IPS-11a (cell line): ENCODE measurements around the gene PANX3.
"Not testable (repeated sequence)": the region's sequence is repeated elsewhere in the genome, so short reads cannot be mapped to it uniquely, and the experiment has no call there.

Experiments
- H3K4me3 ChIP-seq: one replicate; pipeline ENCODE4 v1.5.1; 2013; ENCODE audit warnings: low read depth, low read length, control low read depth

Gene PANX3

GRCh38 chr11:124611064-124611463, at the start of gene PANX3:
TSS of gene PANX3 (plus strand) at chr11:124611428. CDS start at chr11:124611557, 129 bp downstream.
- H3K4me3 ChIP-seq, result no peak within 1 kb of the TSS

GRCh38 chr11:124569697-124570096, 41.5 kb upstream of the PANX3 start, which contains the start of gene OR8A1:
TSS of gene OR8A1 (plus strand) at chr11:124569997. CDS start at chr11:124570120, 123 bp downstream.
- no peak within 1 kb of the TSS for H3K4me3 ChIP-seq

GRCh38 chr11:124570160-124570559, 41.1 kb upstream of the PANX3 start:
- no peak overlapping the region for H3K4me3 ChIP-seq

GRCh38 chr11:124577716-124578427, 33.4 kb upstream of the PANX3 start:
- no peak overlapping the region for H3K4me3 ChIP-seq

- H3K4me3 ChIP-seq, result no peak overlapping the region
Measured at GRCh38 chr11:124578761-124579160, 32.5 kb upstream of the PANX3 start.

GRCh38 chr11:124581817-124582216, 29.4 kb upstream of the PANX3 start:
- H3K4me3 ChIP-seq, result no peak overlapping the region

- no peak overlapping the region for H3K4me3 ChIP-seq
Measured at GRCh38 chr11:124582565-124582964, 28.7 kb upstream of the PANX3 start.

- no peak overlapping the region for H3K4me3 ChIP-seq
Measured at GRCh38 chr11:124583781-124584180, 27.4 kb upstream of the PANX3 start.

GRCh38 chr11:124584681-124585372, 26.4 kb upstream of the PANX3 start:
- no peak overlapping the region for H3K4me3 ChIP-seq

GRCh38 chr11:124586238-124586860, 24.9 kb upstream of the PANX3 start:
- no peak overlapping the region for H3K4me3 ChIP-seq

- H3K4me3 ChIP-seq, result no peak overlapping the region
Measured at GRCh38 chr11:124591430-124591829, 19.8 kb upstream of the PANX3 start.

- H3K4me3 ChIP-seq, result no peak overlapping the region
Measured at GRCh38 chr11:124592627-124593026, 18.6 kb upstream of the PANX3 start.

- H3K4me3 ChIP-seq, result no peak overlapping the region
Measured at GRCh38 chr11:124595302-124595701, 15.9 kb upstream of the PANX3 start.

- no peak overlapping the region for H3K4me3 ChIP-seq
Measured at GRCh38 chr11:124597626-124598025, 13.6 kb upstream of the PANX3 start.

GRCh38 chr11:124600621-124601320, 10.5 kb upstream of the PANX3 start:
- H3K4me3 ChIP-seq, result no peak overlapping the region

- no peak overlapping the region for H3K4me3 ChIP-seq
Measured at GRCh38 chr11:124602193-124602592, 9.0 kb upstream of the PANX3 start.

GRCh38 chr11:124602723-124603122, 8.5 kb upstream of the PANX3 start:
- not testable (repeated sequence) for H3K4me3 ChIP-seq

- H3K4me3 ChIP-seq, result no peak overlapping the region
Measured at GRCh38 chr11:124605719-124606118, 5.5 kb upstream of the PANX3 start.

GRCh38 chr11:124608147-124608546, 3.1 kb upstream of the PANX3 start:
- no peak overlapping the region for H3K4me3 ChIP-seq

- H3K4me3 ChIP-seq, result no peak overlapping the region
Measured at GRCh38 chr11:124610295-124610694, 933 bp upstream of the PANX3 start.

GRCh38 chr11:124612045-124612444, 817 bp downstream of the PANX3 start:
- no peak overlapping the region for H3K4me3 ChIP-seq
